ENCODE results near the gene FBXL7.

The FBXL7 gene

DNA sequence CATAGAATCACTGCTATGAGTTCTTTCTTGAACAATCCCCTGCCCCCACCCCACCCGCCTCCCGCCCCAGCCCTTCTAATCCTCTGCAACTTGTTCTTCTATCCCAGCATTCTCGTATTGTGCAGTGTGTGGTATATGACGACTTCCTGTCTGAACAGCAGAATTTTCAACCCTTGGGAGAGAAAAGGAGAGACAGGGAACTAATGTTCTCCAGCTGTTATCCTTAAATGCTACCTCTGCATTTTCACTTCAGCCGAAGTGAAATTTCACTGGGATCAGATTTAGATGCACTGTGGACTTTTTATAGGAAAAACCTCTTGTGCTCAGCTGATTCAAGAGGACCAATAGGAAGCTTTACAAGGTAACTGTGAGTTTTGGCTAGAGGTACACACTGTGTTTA lies 2.2 kb downstream of the FBXL7 start:
- ATAC-seq = no peak

- no peak for ATAC-seq
Observed at GRCh38 chr5:15506146-15506545, 6.2 kb downstream of the FBXL7 start.

- no peak for ATAC-seq
Observed at GRCh38 chr5:15506897-15507296, 6.9 kb downstream of the FBXL7 start.

DNA sequence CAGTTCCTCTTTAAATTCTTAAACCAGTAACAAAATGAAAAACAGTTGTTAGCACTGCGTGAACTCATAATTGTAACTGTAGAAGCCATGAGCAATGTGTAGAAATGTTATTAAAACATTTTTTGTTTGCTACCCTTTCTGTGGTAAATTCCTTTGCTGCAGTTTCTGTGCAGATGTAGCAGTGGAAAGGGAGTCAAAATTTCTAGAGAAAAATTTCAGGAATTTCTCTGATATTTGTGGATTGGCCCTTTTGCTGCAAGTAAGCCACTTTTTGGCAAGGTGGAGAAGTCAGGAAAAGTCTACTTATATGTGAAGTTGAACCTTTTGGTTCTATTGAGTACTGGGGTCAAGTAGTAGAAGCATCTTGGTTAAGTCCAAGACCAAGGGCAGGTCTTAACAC lies 10.1 kb downstream of the FBXL7 start:
- no peak for ATAC-seq

DNA sequence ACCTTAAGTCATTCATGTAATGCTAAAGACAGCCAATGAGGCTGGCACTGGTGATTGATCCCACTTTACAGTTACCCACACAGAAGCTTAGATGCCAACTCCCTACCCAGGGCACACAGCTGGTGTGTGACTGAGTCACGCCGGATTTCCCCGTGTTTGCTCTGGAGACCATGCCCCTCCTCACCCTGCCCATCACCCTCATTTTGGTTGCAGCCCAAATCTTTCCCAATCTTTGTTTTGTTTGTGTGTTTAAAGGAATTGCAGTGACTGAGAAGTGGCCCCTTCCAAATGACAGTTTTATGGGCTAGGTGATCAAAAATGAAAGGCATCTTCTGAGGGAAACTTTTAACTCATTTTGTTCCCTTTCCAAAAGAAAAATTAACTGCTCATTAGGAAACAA lies 10.9 kb downstream of the FBXL7 start:
- ATAC-seq = no peak

GRCh38 chr5:15513431-15513830 lies 13.5 kb downstream of the FBXL7 start:
- no peak for ATAC-seq

- no peak for ATAC-seq
Observed at GRCh38 chr5:15513911-15514310, 13.9 kb downstream of the FBXL7 start.

DNA sequence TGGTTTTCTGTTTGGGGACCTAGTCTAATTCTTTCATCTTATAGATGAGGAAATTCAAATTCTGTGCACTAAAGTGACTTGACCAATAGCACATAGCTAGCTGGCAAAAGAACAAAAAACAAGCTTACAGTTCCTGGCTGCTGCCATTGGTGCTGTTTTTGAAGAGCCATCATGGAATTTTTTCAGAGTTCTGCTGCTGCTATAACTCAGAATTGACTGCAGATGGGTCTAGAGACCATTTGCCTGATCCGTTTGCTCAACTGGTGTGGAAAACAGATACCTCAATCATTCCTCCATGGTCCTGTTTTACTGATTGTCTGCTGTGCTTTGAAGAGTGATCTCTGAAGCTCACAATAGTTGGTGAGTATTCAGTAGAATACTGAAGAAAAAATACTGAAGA lies 15.2 kb downstream of the FBXL7 start:
- no peak for ATAC-seq

DNA sequence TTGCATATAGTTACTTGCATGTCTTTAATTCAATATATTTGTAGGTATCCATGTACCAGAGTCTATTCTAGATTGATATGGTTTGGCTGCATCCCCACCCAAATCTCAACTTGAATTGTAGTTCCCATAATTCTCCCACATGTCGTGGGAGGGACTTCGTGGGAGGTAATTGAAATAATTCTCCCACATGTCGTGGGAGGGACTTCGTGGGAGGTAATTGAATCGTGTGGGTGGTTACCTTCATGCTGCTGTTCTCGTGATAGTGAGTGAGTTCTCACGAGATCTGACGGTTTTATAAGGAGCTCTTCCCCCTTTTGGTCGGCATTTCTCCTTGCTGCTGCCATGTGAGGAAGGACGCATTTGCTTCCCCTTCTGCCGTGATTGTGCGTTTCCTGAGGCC lies 16.5 kb downstream of the FBXL7 start:
- no peak for ATAC-seq

GRCh38 chr5:15518786-15519185 lies 18.8 kb downstream of the FBXL7 start:
- no peak for ATAC-seq

DNA sequence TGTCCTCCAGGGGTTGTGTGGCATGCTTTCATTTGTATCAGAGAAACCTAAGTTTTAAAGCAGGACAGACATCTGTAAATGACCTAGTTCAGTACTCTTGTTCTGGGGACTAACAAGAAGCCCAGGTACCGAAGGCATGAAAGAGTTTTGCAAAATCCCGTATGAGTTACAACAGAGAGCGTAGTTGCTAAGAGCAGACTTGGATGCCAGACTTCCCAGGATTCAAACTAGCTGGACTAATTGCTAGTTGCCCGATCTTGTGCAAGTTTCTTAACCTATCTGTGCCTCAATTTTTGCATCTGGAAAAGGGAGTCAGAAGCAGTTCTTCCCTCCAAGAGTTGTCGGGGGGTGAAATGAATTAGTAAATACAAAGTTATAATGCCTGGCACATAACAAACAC lies 20.9 kb downstream of the FBXL7 start:
- ATAC-seq = no peak

DNA sequence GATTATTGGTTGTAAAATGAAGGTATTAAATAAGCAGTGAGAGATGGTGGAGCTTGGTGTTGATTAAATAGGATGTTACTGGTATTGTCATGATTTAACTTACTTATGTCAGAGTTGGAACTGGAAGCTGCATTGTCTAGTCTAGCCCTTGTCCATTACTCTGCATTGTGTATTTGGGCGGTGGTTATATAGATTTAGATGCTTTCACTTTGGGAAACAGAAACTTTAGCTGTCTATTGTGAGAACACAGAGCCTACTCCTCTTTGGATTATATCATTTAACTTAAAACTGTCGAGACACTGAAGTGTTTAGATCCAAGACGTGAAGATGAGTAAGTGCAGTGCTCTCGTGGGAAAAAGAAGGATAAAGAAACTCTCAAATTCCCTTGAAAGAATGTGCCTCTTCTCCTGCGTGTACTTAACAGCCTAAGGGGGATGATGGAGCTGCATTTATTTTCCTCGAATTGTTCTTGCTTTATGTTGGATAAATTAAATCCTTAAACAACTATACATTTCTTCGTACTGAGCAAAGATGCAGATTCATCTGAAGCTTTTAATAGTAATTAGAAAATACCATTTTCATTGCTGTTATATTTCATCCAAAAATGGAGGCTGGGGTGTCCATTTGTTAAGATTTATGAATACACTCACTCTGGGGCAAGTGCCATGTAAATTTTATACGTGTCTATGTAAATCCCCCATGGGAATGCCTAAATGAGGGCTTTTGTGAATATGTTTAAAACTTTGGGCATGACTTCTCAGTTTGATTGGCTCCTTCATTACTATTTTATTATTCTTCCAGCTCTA lies 21.6 kb downstream of the FBXL7 start:
- ATAC-seq = no peak

GRCh38 chr5:15522187-15522520 lies 22.2 kb downstream of the FBXL7 start:
- no peak for ATAC-seq

DNA sequence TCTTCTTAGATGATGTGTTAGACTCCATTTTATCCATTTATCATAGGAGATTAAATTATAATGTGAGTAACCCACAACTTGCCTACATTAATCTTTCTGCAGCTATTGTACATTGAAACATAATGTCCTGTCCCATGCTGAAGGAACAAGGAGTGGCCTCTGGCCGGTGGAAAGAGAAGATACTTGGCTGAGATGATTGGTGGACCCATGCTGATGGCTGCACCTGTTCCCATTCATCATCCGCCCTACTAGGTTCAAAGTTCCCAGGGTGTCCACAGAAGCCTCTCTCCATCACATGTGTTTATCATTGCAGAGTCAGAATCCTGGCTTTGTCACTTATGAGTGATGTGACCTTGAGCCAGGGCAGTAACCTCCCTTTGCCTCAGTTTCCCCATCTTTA lies 24.7 kb downstream of the FBXL7 start:
- ATAC-seq = no peak

- ATAC-seq = no peak
Observed at GRCh38 chr5:15525703-15526275, 25.8 kb downstream of the FBXL7 start.

GRCh38 chr5:15526413-15526812 lies 26.4 kb downstream of the FBXL7 start:
- no peak for ATAC-seq

DNA sequence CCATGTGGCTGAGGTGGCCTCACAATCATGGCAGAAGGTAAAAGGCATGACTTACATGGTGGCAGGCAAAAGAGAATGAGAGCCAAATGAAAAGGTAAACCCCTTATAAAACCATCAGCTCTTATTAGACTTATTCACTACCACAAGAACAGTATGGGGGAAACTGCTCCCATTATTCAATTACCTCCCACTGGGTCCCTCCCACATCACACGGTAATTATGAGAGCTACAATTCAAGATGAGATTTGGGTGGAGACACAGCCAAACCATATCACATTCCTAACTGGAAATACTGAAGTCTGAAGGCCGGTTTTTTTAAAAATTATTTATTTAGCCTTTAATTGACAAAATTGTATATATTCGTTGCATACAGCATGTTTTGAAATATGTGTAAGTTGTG lies 28.5 kb downstream of the FBXL7 start:
- no peak for ATAC-seq

GRCh38 chr5:15529013-15529412 lies 29.0 kb downstream of the FBXL7 start:
- no peak for ATAC-seq

DNA sequence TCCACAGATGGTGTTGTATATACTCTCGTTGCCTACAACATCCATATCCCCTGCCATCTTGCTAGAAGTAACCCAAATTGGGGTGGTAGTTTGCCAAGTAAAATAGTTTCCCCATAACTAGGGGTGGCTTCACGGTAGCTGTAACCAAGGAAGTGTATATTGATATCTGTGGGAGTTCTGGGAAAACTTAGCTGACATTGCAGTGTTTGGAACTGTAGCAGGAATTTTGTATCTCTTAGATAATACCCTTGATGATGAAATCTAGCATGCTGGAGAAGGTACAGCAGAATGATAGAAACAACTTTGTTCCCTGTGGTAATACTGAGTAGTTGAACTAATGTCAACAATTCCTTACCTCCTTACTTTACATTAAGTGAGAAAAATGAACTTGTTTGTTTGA lies 29.8 kb downstream of the FBXL7 start:
- ATAC-seq = no peak

DNA sequence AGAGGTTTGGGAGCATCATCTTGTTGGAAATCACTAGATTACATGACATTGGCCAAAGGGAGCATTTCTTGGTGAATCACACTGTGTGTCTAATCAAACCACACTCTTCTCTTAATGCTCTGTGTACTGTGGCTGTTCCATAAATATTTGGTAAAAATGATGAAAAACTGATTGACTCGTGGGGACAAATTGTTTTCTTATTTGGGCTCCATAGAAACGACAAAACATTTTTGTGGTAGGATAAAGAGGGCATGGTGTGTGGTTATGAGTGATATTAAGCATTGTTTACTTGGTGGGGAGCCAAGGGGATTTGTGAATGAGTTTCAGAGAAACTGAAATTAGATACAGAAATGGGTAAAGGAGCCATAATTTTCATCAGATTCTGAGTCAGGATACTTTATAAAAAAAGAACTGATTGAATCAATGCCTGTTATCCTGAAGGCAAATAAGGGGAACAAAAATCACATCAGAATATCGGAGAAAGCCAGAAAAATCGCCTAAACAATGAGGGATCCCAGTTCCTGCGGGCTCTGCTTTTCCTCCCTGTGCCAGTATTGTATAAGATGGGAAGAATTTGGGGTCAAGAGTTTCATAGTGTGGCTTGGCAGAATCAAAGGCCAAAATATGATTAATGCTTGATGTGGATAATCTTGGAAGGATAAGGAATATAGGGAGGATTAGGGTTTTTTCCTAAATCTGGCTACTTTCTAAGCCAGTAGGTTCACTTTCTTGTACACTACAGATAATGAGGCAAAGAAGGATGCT lies 33.3 kb downstream of the FBXL7 start:
- ATAC-seq = no peak

DNA sequence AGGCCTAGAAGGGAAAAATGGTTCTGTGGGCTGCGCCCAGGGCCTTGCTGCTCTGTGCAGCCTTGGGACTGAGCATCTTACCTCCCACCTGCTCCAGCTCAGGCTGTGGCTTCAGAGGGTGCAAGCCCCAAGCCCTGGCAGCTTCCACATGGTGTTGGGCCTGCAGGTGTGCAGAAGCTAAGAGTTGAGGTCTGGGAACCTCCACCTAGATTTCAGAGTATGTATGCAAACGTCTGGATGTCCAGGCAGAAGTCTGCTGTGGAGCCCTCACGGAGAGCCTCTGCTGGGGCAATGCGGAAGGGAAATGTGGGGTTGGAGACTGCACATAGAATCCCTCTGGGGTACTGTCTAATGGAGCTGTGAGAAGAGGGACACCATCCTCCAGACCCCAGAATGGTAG lies 36.0 kb downstream of the FBXL7 start:
- ATAC-seq = no peak

DNA sequence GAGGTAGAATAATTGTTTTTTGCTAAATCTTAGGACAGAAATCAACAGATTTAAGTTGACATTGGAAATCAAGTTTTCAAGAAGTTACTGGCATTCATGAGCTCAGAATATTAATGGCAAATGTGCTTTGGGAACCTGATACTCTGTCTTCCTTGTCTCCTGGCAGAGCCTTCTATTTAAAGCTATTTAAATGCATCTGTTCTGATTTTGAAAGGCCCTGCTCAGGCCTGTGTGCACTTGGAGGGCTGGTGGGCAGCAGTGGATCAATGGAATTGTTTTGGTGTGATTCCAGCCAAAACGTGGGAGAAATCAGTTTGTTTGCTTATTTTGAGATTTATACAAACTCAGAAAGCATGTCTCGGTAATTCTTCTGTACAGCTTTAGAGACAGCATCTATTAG lies 38.5 kb downstream of the FBXL7 start:
- no peak for ATAC-seq

- no peak for ATAC-seq
Observed at GRCh38 chr5:15539951-15540350, 40.0 kb downstream of the FBXL7 start.

- ATAC-seq = no peak
Observed at GRCh38 chr5:15544039-15544438, 44.1 kb downstream of the FBXL7 start.

Data from activated CD4-positive, CD25-positive, alpha-beta regulatory T cell treated with anti-CD3 and anti-CD28 coated beads, Interleukin-2, amount 50 U/mL, for 24 hours (primary cell).